HG03439 (cell line): Measurements from ENCODE around the gene AGK.

ENCODE experiments used
- ATAC-seq: cut with Tn5 transposase; IDR thresholded peaks from one replicate; pipeline ENCODE4 v1.9.1; 2021; ENCODE audit warnings: mild to moderate bottlenecking, moderate library complexity; ENCODE audit not compliant: unreplicated experiment

AGK gene

DNA sequence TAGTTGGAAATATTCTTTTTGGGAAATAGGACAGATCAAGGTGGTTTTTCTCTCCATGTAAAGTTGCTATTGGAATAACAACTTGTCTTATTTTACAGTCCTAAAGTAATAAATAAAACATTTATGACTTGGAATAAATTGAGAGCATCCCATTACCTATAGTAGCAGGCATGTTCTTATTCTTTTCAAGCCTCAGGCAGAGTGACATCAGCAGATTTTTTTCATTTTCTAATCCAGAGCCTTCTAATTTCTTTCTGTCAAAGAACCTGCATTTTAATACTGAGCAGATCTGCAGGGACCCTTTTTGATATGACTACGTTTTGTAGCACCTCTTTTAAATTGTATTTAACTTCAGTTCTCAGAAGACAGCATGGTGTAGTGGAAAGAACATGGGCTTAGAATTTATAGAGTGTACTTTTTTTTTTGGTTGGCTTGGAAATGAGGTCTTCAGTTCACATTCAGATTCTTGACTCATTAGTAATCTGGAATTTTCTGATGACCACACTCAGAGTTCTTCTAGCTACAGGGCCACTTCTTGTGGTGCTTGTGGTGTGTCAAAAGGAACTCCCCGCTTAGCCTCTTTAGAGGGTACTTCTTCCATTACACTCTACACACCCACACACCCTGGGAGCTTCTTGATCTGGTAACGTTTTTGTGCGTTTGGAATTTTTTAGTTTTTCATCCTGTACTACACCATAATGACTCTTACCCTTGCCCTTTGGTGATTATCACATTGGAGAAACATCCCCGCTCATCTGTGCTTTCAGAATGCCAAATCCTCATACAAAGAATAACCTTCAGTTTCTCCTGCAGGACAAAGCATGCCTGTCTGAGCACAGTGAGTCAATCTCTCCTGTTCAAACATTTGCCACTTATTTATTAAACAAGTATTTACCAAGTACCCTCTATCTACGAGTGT is 34.6 kb downstream of the AGK start:
- peak; percentile 66 for ATAC-seq

DNA sequence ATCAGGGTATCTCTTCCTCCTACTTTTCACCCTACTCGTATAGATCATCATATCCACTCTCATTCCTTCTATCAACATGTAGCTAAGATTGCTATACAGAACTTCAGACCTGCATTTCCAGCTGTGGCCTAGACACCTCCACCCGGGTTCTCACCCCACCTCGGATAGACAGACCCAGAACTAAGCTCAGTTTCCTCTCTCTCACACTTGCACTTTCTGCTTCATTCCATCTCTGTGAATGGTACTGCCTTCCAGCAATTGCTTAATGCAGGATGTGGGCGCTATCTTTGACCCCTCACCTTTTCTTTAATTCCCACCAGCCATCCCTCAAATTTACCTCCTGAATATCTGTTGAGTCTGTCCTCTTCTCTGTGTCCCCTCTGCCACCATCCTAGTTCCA is 35.7 kb downstream of the AGK start:
- no peak for ATAC-seq

DNA sequence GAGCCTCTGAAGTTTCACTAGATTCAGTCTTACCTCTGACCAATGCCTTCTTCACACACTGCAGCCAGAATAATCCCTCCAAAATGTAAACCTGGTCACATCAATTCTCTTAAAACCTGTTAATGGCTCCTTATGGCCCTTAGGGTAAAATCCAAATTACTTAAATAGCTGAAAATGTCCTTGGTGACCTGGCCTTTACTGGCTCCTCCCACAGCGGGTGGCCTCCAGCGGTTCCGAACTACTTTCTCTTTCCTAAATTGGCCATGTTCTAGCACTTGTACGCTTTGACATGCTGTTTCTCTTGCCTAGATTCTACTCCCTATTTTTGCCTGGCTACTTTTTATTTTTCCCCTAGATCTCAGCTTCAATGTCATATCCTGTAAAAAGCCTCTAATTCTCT is 36.1 kb downstream of the AGK start:
- no peak for ATAC-seq

DNA sequence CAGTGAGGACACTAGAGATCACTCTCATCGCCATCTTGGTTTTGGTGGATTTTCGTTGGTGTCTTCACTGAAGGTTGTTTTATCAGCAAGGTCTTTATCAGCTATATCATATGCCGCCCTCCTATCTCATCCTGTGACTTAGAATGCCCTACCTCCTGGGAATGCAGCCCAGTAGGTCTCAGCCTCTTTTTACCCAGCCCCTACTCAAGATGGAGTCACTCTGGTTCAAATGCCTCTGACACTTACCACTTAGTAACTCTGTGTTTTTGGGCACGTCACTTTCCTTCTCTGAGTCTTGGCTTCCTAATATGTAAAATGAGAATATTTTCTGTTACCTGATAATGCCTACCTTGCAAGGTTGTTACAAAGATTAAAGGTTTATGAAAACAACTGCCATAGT is 37.7 kb downstream of the AGK start:
- ATAC-seq: no peak

DNA sequence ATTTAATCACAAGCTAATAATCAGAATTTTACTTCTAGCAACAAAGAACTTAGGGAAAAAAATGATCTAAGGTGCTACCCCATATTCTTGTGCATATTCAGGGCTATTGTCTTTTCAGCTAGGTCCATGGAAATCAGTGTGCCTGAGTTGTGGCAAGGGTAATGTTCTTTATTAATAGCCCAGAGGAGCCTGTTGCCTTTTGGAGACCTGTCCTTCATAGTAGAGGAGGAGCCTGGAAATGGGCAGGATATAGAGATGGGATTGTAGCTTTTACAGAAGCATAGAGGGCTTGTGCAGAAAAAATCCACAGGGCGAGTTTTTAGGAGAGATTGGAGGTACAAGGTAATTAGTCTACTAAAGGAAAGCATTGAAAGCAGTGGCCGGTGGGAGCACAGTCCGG is 38.9 kb downstream of the AGK start:
- no peak for ATAC-seq

DNA sequence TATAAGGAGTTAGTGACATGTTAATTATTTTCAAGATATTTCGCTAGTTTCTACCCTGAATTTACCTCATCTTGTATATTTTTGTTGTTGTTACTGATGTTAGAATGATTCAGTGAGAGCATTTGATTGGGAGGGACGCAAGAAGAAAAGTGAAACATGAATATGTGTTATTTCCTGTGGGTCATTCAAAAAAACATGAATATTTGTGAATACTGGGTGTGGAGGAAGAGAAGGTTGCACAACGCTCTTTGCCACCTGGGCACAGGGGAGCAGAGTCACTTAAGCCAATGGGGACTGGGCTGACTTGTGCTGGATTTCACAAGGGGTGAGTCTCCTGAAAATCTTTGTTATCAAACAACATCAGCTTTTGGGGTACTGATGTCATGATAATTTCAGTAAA is 39.5 kb downstream of the AGK start:
- no peak for ATAC-seq

DNA sequence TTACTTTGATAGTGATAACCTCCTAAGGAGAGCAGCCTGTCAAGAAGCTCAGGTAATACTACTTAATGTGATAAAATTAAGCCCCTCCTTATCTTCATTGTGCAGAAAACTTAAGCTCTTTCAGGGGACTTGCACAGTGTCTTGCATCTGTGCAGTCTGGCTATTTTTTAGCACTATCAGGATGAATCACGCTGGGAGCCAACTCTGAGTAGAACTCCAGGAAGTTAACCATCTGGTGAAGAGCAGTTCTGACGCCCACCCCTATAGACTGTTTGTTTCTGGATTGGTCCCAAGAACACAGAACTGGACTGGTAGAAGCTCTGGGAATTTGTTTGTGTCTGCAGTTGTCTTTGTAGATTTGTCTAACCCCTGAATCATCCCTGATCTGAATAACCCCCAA is 41.9 kb downstream of the AGK start:
- no peak for ATAC-seq

DNA sequence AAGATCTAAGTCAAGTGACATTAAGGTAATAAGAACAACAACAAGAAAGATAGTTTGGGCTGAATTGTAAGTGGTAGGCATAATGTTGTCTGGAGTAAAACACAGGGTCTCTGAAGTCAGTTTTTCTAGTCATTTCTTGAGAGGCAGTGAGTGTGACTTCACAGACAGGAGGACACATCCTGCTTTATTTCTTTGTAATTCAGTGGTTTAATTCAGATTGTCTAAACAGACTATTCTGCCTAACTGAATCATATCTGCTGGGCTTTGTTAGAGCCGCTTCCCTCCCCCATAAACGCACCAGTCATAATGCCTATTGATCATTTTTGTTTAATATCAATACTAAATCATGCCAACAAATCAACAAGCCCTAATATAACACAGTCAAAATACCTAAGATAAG is 46.8 kb downstream of the AGK start:
- ATAC-seq: no peak

DNA sequence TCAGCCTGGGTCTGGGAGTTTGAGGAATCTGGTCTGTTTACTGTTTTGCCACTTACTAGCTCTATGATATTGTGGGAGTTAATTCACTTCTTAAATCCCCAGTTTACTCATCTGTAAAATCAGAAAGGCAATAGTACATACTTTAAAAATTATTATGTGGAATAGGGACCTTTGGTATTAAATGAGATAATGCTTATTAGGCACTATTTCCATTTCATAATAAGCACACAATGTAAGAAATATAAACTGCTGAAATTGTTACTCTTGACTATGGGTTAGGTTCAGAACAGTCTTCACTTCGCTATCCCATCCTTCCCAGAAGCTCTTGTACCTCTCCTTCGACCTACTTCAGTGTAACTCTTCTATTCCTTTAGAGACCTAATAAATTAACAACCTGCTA is 47.2 kb downstream of the AGK start:
- ATAC-seq: no peak

DNA sequence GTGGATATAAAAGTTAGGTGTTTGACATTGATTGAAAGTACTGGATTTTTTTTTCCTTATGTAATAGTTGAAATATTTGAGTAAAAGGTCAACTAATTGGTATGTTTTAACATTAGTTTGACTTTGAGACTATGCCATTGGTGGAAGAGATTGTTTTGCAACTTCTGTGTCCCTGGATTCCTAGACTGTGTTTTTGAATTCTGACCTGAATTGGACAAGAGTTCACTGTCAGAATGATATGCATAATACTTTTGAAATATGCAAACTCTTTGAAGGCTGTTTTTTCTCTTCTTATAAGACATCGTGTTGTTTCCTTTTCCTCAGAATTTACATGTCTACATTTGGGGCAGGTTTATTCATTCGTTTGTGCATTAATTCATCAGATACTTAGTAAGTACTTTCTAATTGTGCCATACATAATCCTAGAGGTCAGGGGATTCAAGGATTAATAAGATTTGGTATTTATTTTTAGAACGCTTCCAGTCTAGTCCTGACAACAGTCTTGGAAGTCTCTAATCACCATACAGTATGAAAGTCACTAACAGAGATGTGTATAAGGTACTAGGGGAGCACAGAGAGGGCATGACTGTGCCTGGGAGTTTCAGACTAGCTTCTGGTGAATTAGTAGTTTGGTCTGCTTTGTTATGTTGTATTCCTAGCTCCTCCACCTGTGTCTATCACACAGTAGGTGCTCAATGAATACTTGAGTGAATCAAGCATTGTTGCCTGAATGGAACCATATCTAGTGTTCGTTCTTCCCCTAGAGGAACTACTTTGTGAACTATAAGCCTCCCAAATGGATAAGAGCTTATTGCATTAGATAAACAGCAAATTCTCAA is 49.2 kb downstream of the AGK start:
- ATAC-seq: no peak

DNA sequence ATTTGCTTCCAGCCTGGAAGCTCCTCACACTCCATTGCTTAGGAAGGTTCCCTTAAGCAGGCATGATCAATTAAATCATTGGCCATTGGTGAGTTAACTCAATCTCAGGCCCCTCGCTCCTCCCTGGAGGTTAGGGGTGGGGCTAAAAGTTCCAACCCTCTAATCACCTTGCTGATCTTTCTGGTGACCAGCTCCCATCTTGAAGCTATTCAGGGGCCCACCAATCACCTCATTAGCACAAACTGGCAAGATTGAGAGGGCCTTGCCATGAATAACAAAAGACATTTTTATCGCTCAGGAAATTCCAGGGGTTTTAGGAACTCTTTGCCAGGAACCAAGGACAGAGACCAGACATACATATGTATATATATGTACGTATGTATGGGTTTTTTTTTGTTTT is 58.4 kb downstream of the AGK start:
- no peak for ATAC-seq

DNA sequence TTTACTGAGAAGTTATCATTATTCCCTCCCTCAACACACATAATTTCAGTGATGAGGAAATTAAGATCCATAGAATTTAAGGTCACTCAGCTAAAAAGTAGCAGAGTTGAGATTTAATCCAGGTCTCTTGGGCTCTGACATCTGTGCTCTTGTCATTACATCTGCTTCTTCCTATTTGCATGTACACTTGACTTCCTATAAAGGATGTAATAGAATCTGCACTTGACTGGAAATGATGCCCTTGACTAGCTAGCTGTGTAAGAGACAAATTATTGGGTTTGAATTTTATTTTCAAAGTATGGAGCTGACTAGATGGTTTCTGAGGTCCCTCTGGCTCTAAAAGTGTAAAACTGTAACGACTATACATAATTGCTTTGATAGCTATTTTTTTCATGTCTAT is 59.5 kb downstream of the AGK start:
- ATAC-seq: no peak

DNA sequence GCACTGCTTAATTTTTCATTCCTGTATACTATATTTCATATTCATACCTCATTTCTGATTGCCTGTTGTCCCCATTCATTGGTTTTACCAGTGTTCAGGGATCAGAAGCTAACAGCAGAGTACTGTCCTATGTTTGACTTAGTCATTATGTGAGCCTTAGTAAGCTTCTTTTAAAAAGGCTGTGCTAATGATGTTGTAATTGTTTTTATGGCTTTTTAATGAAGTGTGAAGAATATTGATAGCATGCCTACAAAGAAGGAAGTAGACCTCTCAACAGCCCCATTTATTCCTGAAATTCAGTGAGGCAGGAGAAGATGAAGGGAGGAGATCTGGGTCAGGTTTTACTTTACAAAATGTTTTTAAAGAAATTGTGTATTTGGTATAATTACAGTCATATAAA is 61.7 kb downstream of the AGK start:
- ATAC-seq: no peak

DNA sequence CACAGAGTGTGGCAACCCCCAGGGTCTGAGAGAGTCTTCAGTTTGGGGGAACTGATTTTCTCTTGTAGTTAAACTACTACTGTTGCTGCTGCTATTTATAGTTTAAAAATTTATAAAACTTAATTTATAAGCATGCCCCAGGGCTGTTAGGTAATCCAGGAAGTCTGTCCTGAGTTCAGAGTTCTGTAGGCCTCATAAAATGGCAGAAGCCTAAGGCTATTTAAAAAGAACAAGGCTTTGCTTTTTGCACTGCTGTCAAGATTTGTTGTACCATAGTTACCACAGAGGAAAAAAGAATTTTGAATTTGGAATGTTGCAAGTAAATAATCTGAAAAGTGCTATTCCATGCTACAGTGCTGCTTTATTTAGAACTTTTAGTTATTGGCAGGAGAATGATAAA is 66.1 kb downstream of the AGK start:
- ATAC-seq: no peak

DNA sequence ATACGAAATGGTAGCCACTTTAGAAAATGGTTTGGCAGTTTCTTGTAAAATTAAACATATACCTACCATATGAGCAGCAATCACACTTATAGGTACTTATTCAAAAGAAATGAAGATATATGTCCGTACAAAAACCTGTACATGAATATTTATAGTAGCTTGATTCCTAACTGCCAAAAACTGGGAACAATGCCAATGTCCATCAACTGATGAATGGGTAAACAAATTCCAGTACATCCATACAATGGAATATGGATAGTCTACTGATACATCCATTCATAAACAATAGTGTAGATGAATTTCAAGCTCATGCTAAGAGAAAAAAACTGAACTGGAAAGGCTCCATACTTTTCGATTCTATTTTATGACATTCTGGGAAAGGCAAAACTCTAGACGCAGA is 68.5 kb downstream of the AGK start:
- ATAC-seq: no peak

DNA sequence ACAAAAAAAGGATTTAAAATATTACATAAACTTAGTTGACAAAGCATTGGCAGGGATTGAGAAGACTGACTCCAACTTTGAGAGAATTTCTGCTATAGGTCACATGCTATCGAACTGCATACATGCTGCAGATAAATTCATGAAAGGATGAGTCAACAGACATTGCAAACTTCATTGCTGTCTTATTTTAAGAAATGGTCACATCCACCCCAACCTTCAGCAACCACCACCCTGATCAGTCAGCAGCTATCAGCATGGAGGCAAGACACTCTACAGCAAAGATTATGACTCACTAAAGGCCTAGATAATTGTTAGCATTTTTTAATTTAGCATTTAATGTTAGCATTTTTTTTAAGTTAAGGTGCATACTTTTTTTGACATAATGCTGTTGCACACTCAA is 73.6 kb downstream of the AGK start:
- no peak for ATAC-seq

DNA sequence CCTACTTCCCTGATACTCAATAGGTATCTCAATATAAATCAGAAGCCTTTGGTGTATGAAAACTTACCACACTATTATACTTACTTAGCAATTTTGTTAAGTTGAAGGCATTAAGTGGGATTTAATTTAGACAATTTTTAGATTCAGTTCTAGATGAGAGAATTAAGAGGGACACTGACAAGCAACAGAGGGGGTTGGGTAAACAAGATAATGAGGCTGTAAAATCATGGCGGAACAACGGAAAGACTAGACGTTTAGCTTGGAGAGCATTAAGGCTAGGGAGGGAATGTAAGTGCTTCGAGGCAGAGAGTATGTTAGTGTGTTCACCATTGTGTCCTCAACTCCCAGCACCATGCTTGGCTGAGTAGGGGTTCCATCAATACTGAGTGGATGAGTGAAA is 79.4 kb downstream of the AGK start:
- no peak for ATAC-seq

DNA sequence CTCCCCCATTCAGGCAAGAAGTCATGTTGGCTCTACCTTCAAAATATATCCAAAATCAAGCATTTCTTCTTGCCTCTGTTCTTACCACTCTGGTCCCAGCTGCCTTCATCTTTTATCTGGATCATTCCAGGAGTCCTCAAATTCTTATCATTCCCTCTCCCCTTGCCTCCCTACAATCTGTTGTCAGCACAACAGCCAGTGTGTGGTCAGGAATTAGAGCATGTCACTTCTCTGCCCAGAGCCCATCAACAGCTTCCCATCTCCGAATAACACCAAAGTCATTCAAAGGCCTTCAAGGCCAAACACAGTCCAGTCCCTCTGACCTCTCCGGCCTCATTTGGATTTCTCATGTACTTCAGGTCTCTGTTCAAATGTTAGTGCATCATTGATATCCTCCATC is 80.3 kb downstream of the AGK start:
- no peak for ATAC-seq

DNA sequence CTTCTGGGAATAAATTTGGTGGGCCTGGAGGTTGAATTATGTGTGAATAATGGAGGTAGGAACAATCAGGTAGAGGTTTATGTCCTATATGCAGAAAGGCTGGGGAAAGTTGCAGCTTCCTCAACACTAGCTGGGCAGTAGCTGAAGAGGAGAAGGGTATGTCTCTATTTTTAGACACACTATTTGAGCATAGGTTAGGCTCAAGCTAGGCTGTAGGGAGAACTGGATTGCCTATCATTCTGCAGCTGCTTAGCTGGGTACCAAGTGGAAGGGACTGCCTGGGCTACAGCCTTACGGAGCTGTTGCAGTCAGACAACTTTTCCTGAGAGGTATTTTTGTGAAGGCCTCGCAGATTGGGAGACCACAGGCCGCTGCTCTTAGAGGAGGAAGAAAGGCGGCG is 82.9 kb downstream of the AGK start:
- ATAC-seq: no peak

DNA sequence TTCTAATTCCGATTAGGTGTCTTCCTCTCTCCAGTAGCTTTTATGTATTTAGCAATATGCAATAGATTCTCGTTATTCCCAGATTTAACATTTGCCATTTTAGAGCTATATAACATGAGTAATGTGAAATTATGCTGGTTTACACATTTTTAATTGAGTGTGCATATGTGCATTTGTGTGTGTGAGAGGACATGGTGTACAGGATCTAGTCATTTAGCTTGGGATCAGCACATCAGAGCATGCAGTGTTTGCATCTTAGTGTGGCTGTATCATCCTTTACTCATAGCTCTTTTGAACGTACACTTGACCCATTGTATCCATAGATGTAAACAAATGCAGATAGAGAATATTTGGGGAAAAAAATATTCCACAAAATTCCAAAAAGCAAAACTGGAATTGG is 84.8 kb downstream of the AGK start:
- ATAC-seq: no peak

DNA sequence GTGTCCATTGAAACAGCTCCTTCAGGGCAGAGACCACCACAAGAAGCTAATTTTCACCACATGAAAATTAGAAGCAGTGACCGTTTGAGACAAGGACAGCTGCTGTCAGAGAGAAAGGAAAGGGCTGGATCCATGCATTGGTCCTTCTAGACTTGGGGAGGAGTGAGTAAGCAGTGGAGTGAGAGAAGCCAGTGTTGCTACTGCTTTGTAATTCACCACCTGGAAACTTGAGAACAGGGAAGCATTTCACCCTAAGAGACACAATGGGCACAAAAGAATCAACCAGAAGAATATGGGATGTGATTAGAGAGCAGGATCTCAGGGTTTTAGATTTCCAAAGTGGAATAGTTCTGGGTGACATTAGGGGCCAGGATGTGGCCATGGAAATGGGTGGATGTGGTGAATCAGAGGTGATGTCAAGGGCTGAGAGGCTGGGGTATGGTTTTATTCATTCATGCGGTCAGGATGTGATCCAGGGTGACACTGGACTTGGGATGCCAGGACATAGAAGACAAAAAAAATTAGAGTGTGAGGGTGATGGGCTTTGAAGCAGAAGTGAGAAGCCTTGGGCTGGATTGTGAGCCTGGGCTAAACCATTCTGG is 89.1 kb downstream of the AGK start:
- no peak for ATAC-seq

DNA sequence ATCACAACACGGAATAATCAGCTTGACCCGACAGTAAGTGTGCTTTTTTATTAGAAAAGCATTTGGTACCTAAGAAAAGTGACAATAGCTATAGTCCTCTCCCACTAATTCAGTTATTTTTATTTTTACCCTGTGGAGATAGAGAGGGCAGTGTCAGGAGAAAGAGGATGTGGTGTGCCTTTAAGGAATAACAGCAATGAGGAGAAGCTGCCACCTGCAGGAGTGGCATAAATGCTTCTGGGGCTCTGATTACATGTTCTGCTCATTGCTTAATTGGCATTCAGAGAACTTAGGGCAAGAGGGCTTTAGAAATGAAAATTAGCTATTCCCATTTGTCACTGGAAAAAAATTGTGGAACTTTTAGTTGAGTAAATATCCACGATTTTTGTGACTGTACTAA is 90.7 kb downstream of the AGK start:
- ATAC-seq: no peak
